ENCODE data around the gene VSTM4. TPM values are rescaled to one million over a fixed set of nuclear protein-coding genes. Genes with fewer than 3 reads are reported as not detected.

VSTM4 gene
- total RNA-seq, 1 experiment from 2014 or later = 0.07 TPM

DNA sequence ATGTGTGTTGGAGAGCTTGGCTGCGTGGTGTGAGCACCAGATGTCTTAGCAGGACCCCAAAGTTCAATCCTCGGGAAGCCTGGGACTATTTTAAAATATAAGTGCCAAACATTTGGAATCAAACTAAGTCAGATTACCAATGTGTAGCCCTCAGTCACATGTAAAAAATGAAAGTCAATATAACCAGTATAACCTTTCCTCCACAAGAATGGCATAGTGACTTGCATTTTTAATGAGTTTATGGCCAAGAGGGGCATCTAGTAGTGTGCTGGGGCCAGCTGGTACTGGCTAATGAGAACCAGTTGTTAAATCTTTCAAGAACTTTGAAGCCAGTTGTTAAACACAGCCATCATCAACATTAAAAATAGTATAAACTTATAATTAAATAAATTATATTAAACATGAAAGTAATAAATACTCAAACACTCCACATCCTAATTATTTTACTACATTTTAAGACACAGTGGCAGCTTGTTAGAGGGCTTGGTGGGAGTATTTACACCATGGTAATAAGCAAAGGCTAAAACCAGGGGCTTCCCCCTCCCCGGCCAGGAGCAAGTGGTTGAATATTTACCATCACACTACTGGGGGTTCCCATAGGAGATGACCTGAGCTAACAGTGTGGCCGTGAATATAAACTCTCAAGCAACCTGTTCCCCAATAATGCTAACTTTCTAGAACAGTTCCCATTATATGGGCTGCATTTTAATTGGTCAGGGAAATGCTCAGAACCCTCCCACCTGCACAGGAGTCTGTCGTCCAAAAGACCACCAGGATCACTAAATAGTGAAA is 26.4 kb upstream of the VSTM4 start:
- Histone ChIP-seq H3K4me2 (ENCODE audit: low read length) (no peak overlapping the region), H3K9me3 (ENCODE audit: control insufficient read depth in 1 of 2, insufficient read depth in 1 of 2, low read depth in 1 of 2, low read length in 2 of 2) (no peaks in the 10 kb centered on the region), H3K4me3 (replicated peaks in 1 of 2; ENCODE audit: low read depth in 1 of 2, low read length in 2 of 2) (no peak overlapping the region), H3K9ac (ENCODE audit: low read length) (no peak overlapping the region), H3K79me2 (ENCODE audit: insufficient read depth, low read length) (no peaks in the 10 kb centered on the region), H4K20me1 (ENCODE audit: insufficient read depth) (no peaks in the 10 kb centered on the region), H3K4me1 (ENCODE audit: control insufficient read depth in 1 of 2, insufficient read depth in 2 of 2, low read length in 2 of 2) (peaks cover 0 to 10% of the 10 kb centered on the region in 2 experiments; a peak in 1 of 4 replicates), H3K36me3 (ENCODE audit: control insufficient read depth in 1 of 2, insufficient read depth in 2 of 2, low read length in 2 of 2) (no peaks in the 10 kb centered on the region), H3K27me3 (ENCODE audit: insufficient read depth, low read length) (peaks cover 28% of the 10 kb centered on the region), H2AFZ (ENCODE audit: low read depth, low read length, poor library complexity, severe bottlenecking) (no peak overlapping the region), H3K27ac (ENCODE audit: low read depth, low read length) (no peak overlapping the region), H3K9me2 (ENCODE audit: insufficient read depth) (no peaks in the 10 kb centered on the region)
- intact Hi-C loops (cut with micrococcal nuclease) = no loop called here
- ATAC-seq (no peak), DNase-seq (ENCODE audit: low read depth, low spot score) (no peak)
- CTCF ChIA-PET = no interaction called here
- BruUV-seq (replicated peaks) = no TSS peak
- no peak for TF ChIP-seq ELF1 (IDR thresholded peaks at IDR 0.05; ENCODE audit: borderline replicate concordance, low read depth)
- no peak for TF ChIP-seq RAD21 (IDR thresholded peaks at IDR 0.05; ENCODE audit: low read depth)
- TF ChIP-seq FOSL1 (IDR thresholded peaks at IDR 0.05; ENCODE audit: low read depth) = no peak
- no peak for TF ChIP-seq JUND (IDR thresholded peaks at IDR 0.05)
- no peak for TF ChIP-seq EZH2phosphoT487 (IDR thresholded peaks at IDR 0.05; ENCODE audit: borderline replicate concordance)
- TF ChIP-seq ZNF274 (IDR thresholded peaks at IDR 0.05; ENCODE audit: low read depth, low read length) = no peak
- TF ChIP-seq SIN3A (IDR thresholded peaks at IDR 0.05; ENCODE audit: low read depth) = no peak
- no peak for TF ChIP-seq ZFX (IDR thresholded peaks at IDR 0.05)
- TF ChIP-seq EZH2 (IDR thresholded peaks at IDR 0.05) = no peak
- no peak for TF ChIP-seq YY1 (IDR thresholded peaks at IDR 0.05; ENCODE audit: extremely low read depth, insufficient replicate concordance, low read depth, low read length)
- no peak for TF ChIP-seq CEBPB (IDR thresholded peaks at IDR 0.05; ENCODE audit: low read depth)
- TF ChIP-seq, protein P1, sequence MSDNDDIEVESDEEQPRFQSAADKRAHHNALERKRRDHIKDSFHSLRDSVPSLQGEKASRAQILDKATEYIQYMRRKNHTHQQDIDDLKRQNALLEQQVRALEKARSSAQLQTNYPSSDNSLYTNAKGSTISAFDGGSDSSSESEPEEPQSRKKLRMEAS (IDR thresholded peaks at IDR 0.05) = no peak
- no peak for TF ChIP-seq CBX3 (IDR thresholded peaks at IDR 0.05; ENCODE audit: low read depth)
- TF ChIP-seq ATF3 (IDR thresholded peaks at IDR 0.05) = no peak
- POLR2A ChIA-PET = no interaction called here
- RAD21 ChIA-PET (ENCODE audit: low non-redundant PET in 1 of 2, low total read pairs in 2 of 2, uncharacterized antibody in 2 of 2, unreplicated experiment in 2 of 2) = no interaction called here
